IPS-18a (cell line): ENCODE results near the gene ZC3HAV1.
"Not testable (repeated sequence)": the region's sequence is repeated elsewhere in the genome, so short reads cannot be mapped to it uniquely, and the experiment has no call there.

Experiments used
- H3K27ac ChIP-seq: one replicate; pipeline ENCODE4 v1.5.1; 2013; ENCODE audit warnings: low read length
- H3K27me3 ChIP-seq: one replicate; pipeline ENCODE4 v1.6.1; 2013; ENCODE audit warnings: mild to moderate bottlenecking, low read length; ENCODE audit not compliant: control insufficient read depth, insufficient read depth
- H3K36me3 ChIP-seq: one replicate; pipeline ENCODE4 v1.6.1; 2013; ENCODE audit warnings: low read depth, low read length; ENCODE audit not compliant: control insufficient read depth
- H3K4me1 ChIP-seq: one replicate; pipeline ENCODE4 v1.6.1; 2013; ENCODE audit warnings: low read depth, low read length; ENCODE audit not compliant: control insufficient read depth
- H3K4me3 ChIP-seq: one replicate; pipeline ENCODE4 v1.5.1; 2013; ENCODE audit warnings: low read length
- H3K9ac ChIP-seq: one replicate; pipeline ENCODE4 v1.6.1; 2013; ENCODE audit warnings: mild to moderate bottlenecking, low read length, moderate library complexity
- H3K9me3 ChIP-seq: one replicate; pipeline ENCODE4 v1.6.1; 2013; ENCODE audit warnings: low read depth, low read length; ENCODE audit not compliant: control insufficient read depth

Gene ZC3HAV1

DNA sequence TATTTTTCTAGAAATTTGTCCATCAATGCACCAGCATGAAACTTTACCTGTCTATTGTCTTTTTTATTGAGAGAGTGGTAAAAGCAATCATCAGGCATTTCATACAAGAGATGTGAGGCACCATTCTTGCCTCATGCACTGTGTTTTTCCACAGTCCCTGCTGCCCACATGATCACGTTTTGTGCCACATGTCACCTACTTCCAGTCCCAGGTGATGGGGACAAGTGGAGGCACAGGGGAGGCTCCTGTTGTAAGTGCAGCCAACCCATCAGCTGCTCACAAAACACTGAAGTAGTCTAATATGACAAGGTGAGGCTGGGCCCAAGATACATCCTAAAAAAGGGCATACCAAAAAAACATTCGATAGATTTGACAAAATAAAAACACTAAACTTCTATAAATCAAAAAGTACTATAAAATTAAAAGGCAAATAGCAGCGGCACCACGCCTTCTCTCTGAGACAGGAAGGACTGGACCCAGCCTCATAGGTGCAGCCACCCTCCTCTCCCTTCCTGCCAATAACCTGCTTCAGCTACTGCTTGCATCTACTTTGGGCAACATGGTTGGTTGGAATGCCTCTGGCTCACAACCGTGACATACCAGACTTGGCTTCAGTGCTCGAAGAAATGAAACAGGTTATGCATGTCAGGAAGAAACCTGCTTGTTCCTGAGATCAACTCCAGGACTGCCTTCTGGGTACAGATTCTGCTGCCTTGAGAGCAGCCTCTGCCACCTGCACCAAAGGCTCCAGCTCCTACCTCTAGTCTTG, 76.0 kb downstream of the ZC3HAV1 start:
- H3K9me3 ChIP-seq: no peaks in the 10 kb centered on the region
- H3K9ac ChIP-seq: no peak overlapping the region
- H3K4me3 ChIP-seq: no peak overlapping the region
- peaks cover 2% of the 10 kb centered on the region for H3K36me3 ChIP-seq
- H3K27me3 ChIP-seq: no peaks in the 10 kb centered on the region
- H3K27ac ChIP-seq: no peak overlapping the region
- H3K4me1 ChIP-seq: peaks cover 12% of the 10 kb centered on the region

DNA sequence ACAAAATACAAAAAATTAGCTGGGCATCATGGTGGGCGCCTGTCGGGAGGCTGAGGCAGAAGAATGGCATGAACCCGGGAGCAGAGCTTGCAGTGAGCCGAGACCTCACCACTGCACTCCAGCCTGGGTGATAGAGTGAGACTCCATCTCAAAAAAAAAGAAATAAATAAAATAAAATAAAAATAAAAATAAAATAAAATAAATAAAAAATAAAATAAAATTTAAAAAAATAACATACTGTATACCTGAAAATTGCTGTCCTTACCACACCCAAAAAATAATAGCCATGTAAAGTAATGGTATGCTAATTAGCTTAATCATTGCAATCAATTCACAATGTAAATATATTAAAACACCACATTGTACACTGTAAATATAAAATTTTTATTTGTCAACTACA, 77.0 kb downstream of the ZC3HAV1 start:
- H3K4me3 ChIP-seq: no peak overlapping the region
- no peaks in the 10 kb centered on the region for H3K9me3 ChIP-seq
- H3K4me1 ChIP-seq: peaks cover 1% of the 10 kb centered on the region
- H3K27ac ChIP-seq: no peak overlapping the region
- peaks cover 4% of the 10 kb centered on the region for H3K36me3 ChIP-seq
- H3K9ac ChIP-seq: no peak overlapping the region
- no peaks in the 10 kb centered on the region for H3K27me3 ChIP-seq

DNA sequence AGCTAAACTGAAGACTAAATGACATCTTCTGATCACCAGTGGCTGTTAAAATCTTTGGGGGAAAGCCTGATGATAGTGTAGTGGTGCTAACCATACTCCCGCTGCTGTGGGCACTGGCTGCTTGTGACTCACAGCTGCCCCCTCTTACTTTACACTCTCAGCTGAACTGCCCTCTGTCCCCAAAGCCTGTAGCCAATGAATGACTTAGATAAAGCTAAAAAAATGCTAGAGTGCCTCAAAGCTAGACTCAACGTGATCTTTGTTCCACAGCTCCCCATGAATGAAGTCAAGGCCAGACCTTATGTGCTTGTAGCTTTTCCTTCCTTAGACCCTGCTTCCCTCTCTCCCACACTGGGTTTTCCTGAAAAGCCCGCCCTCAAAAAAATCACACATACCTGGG, 80.2 kb downstream of the ZC3HAV1 start:
- Histone ChIP-seq H3K27ac (no peak overlapping the region), H3K36me3 (peaks cover 4% of the 10 kb centered on the region), H3K4me1 (no peaks in the 10 kb centered on the region)

DNA sequence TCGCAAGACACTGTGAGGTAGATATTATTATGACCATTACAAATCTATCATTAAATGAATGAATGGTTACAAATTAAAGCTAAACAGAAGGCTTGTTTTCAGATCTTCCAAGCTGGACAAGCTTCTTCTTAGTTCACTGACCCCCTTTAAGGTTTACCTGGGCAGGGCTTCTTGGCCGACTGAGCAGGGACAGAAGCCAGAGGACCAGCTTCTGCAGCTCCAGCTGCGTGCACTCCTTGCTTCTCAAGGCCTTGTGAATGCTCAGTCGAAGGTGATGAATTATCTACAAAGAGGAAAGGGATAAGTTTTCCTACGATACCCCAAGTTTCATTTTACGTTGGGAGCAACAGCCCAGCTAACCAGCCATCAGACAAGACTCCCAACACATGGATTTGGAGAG, 83.0 kb downstream of the ZC3HAV1 start:
- H3K36me3 ChIP-seq: peaks cover 7% of the 10 kb centered on the region
- no peaks in the 10 kb centered on the region for H3K4me1 ChIP-seq
- no peak overlapping the region for H3K9ac ChIP-seq
- H3K27me3 ChIP-seq: no peaks in the 10 kb centered on the region
- no peaks in the 10 kb centered on the region for H3K9me3 ChIP-seq
- H3K4me3 ChIP-seq: no peak overlapping the region
- no peak overlapping the region for H3K27ac ChIP-seq

More for the DNA sequence above, 80.2 kb downstream of the ZC3HAV1 start:
- no peak overlapping the region for H3K9ac ChIP-seq
- H3K9me3 ChIP-seq: no peaks in the 10 kb centered on the region
- no peaks in the 10 kb centered on the region for H3K27me3 ChIP-seq
- H3K4me3 ChIP-seq: no peak overlapping the region

DNA sequence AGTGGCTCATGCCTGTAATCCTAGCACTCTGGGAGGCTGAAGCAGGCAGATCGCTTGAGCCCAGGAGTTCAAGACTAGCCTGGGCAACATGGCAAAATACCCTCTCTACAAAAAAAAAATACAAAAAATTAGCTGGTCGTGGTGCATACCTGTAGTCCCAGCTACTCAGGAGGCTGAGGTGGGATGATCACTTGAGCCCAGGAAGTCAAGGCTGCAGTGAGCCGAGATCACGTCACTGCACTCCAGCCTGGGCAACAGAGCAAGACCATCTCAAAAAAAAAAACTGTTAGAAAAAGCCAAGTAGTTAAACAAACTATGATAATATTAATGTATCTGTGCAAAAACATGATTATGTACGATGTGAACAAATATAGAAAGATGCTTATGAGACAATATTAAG, 83.7 kb downstream of the ZC3HAV1 start:
- H3K36me3 ChIP-seq, H3K27me3 ChIP-seq, H3K4me1 ChIP-seq, H3K9ac ChIP-seq, H3K4me3 ChIP-seq, H3K9me3 ChIP-seq, H3K27ac ChIP-seq: not testable (repeated sequence)

DNA sequence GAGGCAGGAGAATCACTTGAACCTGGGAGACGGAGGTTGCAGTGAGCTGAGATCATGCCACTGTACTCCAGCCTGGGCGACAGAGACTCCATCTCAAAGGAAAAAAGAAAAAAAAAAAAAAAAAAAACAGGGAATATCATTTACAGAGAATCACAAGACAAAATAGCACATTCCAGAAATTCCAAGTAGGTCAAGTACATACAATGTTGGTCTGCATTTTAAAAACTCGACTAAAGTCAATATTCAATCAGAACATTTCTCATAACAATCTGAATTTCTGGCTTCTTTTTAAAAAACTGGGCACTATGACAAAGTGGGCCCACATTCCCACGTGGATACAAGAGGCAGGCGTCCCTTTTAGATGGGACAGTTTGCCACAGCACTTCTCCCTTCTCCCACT, 86.4 kb downstream of the ZC3HAV1 start:
- Histone ChIP-seq H3K9ac (no peak overlapping the region), H3K9me3 (no peaks in the 10 kb centered on the region), H3K36me3 (peaks cover 3% of the 10 kb centered on the region), H3K27me3 (no peaks in the 10 kb centered on the region), H3K27ac (no peak overlapping the region), H3K4me1 (no peaks in the 10 kb centered on the region), H3K4me3 (no peak overlapping the region)

- Histone ChIP-seq H3K4me3 (no peak overlapping the region), H3K4me1 (no peaks in the 10 kb centered on the region), H3K27ac (no peak overlapping the region), H3K9me3 (no peaks in the 10 kb centered on the region), H3K9ac (no peak overlapping the region), H3K27me3 (no peaks in the 10 kb centered on the region), H3K36me3 (peaks cover 3% of the 10 kb centered on the region)
These were observed 87.2 kb downstream of the ZC3HAV1 start for GRCh38 chr7:139022286-139022685.

GRCh38 chr7:139018910-139019309, 90.6 kb downstream of the ZC3HAV1 start:
- no peak overlapping the region for H3K27ac ChIP-seq
- H3K9me3 ChIP-seq: no peaks in the 10 kb centered on the region
- H3K36me3 ChIP-seq: peaks cover 3% of the 10 kb centered on the region
- no peak overlapping the region for H3K9ac ChIP-seq
- no peaks in the 10 kb centered on the region for H3K27me3 ChIP-seq
- no peaks in the 10 kb centered on the region for H3K4me1 ChIP-seq
- H3K4me3 ChIP-seq: no peak overlapping the region

- H3K27ac ChIP-seq: no peak overlapping the region
- H3K4me3 ChIP-seq: no peak overlapping the region
- H3K9me3 ChIP-seq: no peaks in the 10 kb centered on the region
- no peaks in the 10 kb centered on the region for H3K27me3 ChIP-seq
- H3K9ac ChIP-seq: no peak overlapping the region
- H3K4me1 ChIP-seq: no peaks in the 10 kb centered on the region
- no peaks in the 10 kb centered on the region for H3K36me3 ChIP-seq
These were observed 92.5 kb downstream of the ZC3HAV1 start for GRCh38 chr7:139016931-139017511.

- no peak overlapping the region for H3K4me3 ChIP-seq
- H3K27me3 ChIP-seq: no peaks in the 10 kb centered on the region
- H3K27ac ChIP-seq: no peak overlapping the region
- H3K36me3 ChIP-seq: no peaks in the 10 kb centered on the region
- no peaks in the 10 kb centered on the region for H3K9me3 ChIP-seq
- H3K4me1 ChIP-seq: no peaks in the 10 kb centered on the region
- no peak overlapping the region for H3K9ac ChIP-seq
These were observed 98.1 kb downstream of the ZC3HAV1 start for GRCh38 chr7:139011373-139011772.

DNA sequence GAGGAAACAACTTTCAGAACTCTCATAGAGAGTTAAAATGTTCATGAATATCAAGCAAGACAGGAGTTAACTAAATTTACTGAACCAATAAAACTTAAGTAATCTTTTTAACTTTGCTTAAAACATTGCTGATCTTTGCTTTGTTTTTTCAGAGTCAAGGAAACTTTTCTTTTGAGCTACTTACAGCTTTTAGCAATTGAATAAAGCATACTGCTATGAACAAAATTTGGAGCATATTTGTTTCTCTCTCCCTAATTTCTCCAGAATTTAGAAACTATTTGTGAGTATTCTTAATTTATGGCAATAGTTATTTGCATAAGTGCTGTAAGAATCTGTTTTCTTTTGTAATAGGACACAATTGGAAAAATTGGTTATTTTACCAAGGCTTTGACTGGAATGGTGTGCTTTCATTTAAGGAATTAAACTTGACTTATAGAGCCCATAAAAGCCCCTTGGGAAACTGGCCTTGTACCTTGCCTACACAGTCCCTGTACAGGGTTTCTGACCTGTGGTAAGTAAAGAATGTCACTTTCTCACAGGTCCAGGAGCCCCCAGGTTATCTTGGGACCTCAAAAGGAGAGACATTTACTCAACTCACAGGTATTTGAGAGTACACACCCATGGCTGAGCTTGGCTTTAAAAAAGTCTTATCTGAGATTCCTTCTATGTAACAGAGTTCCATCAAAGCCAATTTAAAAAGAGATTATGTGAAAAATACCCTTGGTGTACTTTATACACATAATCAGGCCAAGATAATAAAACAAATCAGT, 105.0 kb downstream of the ZC3HAV1 start:
- Histone ChIP-seq H3K9me3 (peaks cover 11% of the 10 kb centered on the region), H3K36me3 (no peaks in the 10 kb centered on the region), H3K4me1 (no peaks in the 10 kb centered on the region), H3K27me3 (no peaks in the 10 kb centered on the region), H3K27ac (no peak overlapping the region), H3K4me3 (no peak overlapping the region), H3K9ac (no peak overlapping the region)
